ENCODE measurements around the gene CTDSPL2. TPM values are rescaled to one million over a fixed set of nuclear protein-coding genes. Genes with fewer than 3 reads are reported as not detected.
"Not testable (repeated sequence)": the region's sequence is repeated elsewhere in the genome, so short reads cannot be mapped to it uniquely, and the experiment has no call there.

CTDSPL2 gene
- total and polyA plus RNA-seq, 5 donors, result 4.8 to 25.7 (median 21.5) TPM

- no peak for DNase-seq
- no peak overlapping the region for H3K4me3 ChIP-seq (ENCODE audit: low read length)
- ATAC-seq, result no peak
- H3K27me3 ChIP-seq (ENCODE audit: control insufficient read depth, insufficient read depth), result no peaks in the 10 kb centered on the region
- H3K27ac ChIP-seq (ENCODE audit: low read length), result no peak overlapping the region
- WGBS, result 88% methylated on average over 3 of the region's 3 CpGs
- intact Hi-C loops (cut with DNase I), result no loop called here
- no peaks in the 10 kb centered on the region for H3K9me3 ChIP-seq (ENCODE audit: control insufficient read depth, low read length)
- H3K4me1 ChIP-seq (ENCODE audit: control insufficient read depth, insufficient read depth, low read length), result peaks cover 3% of the 10 kb centered on the region
Measured at GRCh38 chr15:44438402-44438801, 11.0 kb downstream of the CTDSPL2 start.

GRCh38 chr15:44441095-44441501 is 13.7 kb downstream of the CTDSPL2 start:
- ATAC-seq, result peak in 1 of 2 donors; percentile 14
- WGBS, result 61% methylated on average over 5 of the region's 5 CpGs
- intact Hi-C loops (cut with DNase I), result no loop called here

GRCh38 chr15:44443515-44443914 is 16.1 kb downstream of the CTDSPL2 start:
- Histone ChIP-seq H3K9me3 (ENCODE audit: control insufficient read depth, low read length) (no peaks in the 10 kb centered on the region), H3K27me3 (ENCODE audit: control insufficient read depth, insufficient read depth) (no peaks in the 10 kb centered on the region), H3K4me1 (ENCODE audit: control insufficient read depth, insufficient read depth, low read length) (peaks cover 3% of the 10 kb centered on the region), H3K4me3 (ENCODE audit: low read length) (no peak overlapping the region), H3K27ac (ENCODE audit: low read length) (no peak overlapping the region)
- intact Hi-C loops (cut with DNase I), result no loop called here
- ATAC-seq, result no peak
- 97% methylated on average over 3 of the region's 3 CpGs for WGBS
- no peak for DNase-seq

More at GRCh38 chr15:44441095-44441501, 13.7 kb downstream of the CTDSPL2 start:
- Histone ChIP-seq H3K27me3 (ENCODE audit: control insufficient read depth, insufficient read depth) (no peaks in the 10 kb centered on the region), H3K4me1 (ENCODE audit: control insufficient read depth, insufficient read depth, low read length) (peaks cover 3% of the 10 kb centered on the region), H3K4me3 (ENCODE audit: low read length) (no peak overlapping the region), H3K9me3 (ENCODE audit: control insufficient read depth, low read length) (no peaks in the 10 kb centered on the region), H3K27ac (ENCODE audit: low read length) (no peak overlapping the region)
- no peak for DNase-seq

GRCh38 chr15:44447772-44448376 is 20.4 kb downstream of the CTDSPL2 start:
- 96% methylated on average over 11 of the region's 11 CpGs for whole genome bisulfite sequencing
- Histone ChIP-seq H3K4me1 (ENCODE audit: control insufficient read depth, insufficient read depth, low read length) (no peaks in the 10 kb centered on the region), H3K4me3 (ENCODE audit: low read length) (no peak overlapping the region), H3K9me3 (ENCODE audit: control insufficient read depth, low read length) (no peaks in the 10 kb centered on the region), H3K27me3 (ENCODE audit: control insufficient read depth, insufficient read depth) (no peaks in the 10 kb centered on the region), H3K27ac (ENCODE audit: low read length) (no peak overlapping the region)
- ATAC-seq, result peak in 1 of 2 donors; percentile 22
- intact Hi-C loops (cut with DNase I), result no loop called here
- peak in 1 of 3 donors; percentile 32 for DNase-seq

GRCh38 chr15:44450172-44450571 is 22.7 kb downstream of the CTDSPL2 start:
- intact Hi-C loops (cut with DNase I), result no loop called here

GRCh38 chr15:44453578-44454283 is 26.3 kb downstream of the CTDSPL2 start:
- H3K9me3 ChIP-seq (ENCODE audit: control insufficient read depth, low read length); DNase-seq; intact Hi-C loops (cut with DNase I): not testable (repeated sequence)

More at GRCh38 chr15:44450172-44450571, 22.7 kb downstream of the CTDSPL2 start:
- no peak for DNase-seq
- H3K27ac ChIP-seq (ENCODE audit: low read length), result no peak overlapping the region
- ATAC-seq, result no peak
- WGBS, result 64% methylated on average over 1 of the region's 1 CpG
- H3K9me3 ChIP-seq (ENCODE audit: control insufficient read depth, low read length), result no peaks in the 10 kb centered on the region
- H3K27me3 ChIP-seq (ENCODE audit: control insufficient read depth, insufficient read depth), result no peaks in the 10 kb centered on the region
- H3K4me1 ChIP-seq (ENCODE audit: control insufficient read depth, insufficient read depth, low read length), result no peaks in the 10 kb centered on the region
- H3K4me3 ChIP-seq (ENCODE audit: low read length), result no peak overlapping the region

GRCh38 chr15:44458429-44458828 is 31.0 kb downstream of the CTDSPL2 start:
- Histone ChIP-seq H3K9me3 (ENCODE audit: control insufficient read depth, low read length) (no peaks in the 10 kb centered on the region), H3K27me3 (ENCODE audit: control insufficient read depth, insufficient read depth) (no peaks in the 10 kb centered on the region), H3K4me3 (ENCODE audit: low read length) (no peak overlapping the region), H3K4me1 (ENCODE audit: control insufficient read depth, insufficient read depth, low read length) (peaks cover 1% of the 10 kb centered on the region), H3K27ac (ENCODE audit: low read length) (no peak overlapping the region)
- DNase-seq, result no peak
- intact Hi-C loops (cut with DNase I), result no loop called here
- 71% methylated on average over 4 of the region's 4 CpGs for WGBS
- no peak for ATAC-seq

More at GRCh38 chr15:44453578-44454283, 26.3 kb downstream of the CTDSPL2 start:
- WGBS, result 96% methylated on average over 6 of the region's 6 CpGs
- not testable (repeated sequence) for H3K27me3 ChIP-seq (ENCODE audit: control insufficient read depth, insufficient read depth); H3K27ac ChIP-seq (ENCODE audit: low read length); H3K4me1 ChIP-seq (ENCODE audit: control insufficient read depth, insufficient read depth, low read length); H3K4me3 ChIP-seq (ENCODE audit: low read length); ATAC-seq

GRCh38 chr15:44468709-44469385 is 41.4 kb downstream of the CTDSPL2 start:
- 81% methylated on average over 3 of the region's 3 CpGs for WGBS
- intact Hi-C loops (cut with DNase I), result no loop called here
- Histone ChIP-seq H3K27ac (ENCODE audit: low read length) (no peak overlapping the region), H3K9me3 (ENCODE audit: control insufficient read depth, low read length) (no peaks in the 10 kb centered on the region), H3K27me3 (ENCODE audit: control insufficient read depth, insufficient read depth) (no peaks in the 10 kb centered on the region), H3K4me3 (ENCODE audit: low read length) (no peak overlapping the region), H3K4me1 (ENCODE audit: control insufficient read depth, insufficient read depth, low read length) (no peaks in the 10 kb centered on the region)
- ATAC-seq (no peak), DNase-seq (no peak)

GRCh38 chr15:44471885-44472455 is 44.5 kb downstream of the CTDSPL2 start:
- Histone ChIP-seq H3K4me1 (ENCODE audit: control insufficient read depth, insufficient read depth, low read length) (no peaks in the 10 kb centered on the region), H3K27me3 (ENCODE audit: control insufficient read depth, insufficient read depth) (no peaks in the 10 kb centered on the region), H3K9me3 (ENCODE audit: control insufficient read depth, low read length) (no peaks in the 10 kb centered on the region), H3K4me3 (ENCODE audit: low read length) (no peak overlapping the region), H3K27ac (ENCODE audit: low read length) (no peak overlapping the region)
- 95% methylated on average over 2 of the region's 2 CpGs for WGBS
- intact Hi-C loops (cut with DNase I), result no loop called here
- DNase-seq (no peak), ATAC-seq (no peak)

- Histone ChIP-seq H3K4me1 (ENCODE audit: control insufficient read depth, insufficient read depth, low read length) (no peaks in the 10 kb centered on the region), H3K27me3 (ENCODE audit: control insufficient read depth, insufficient read depth) (no peaks in the 10 kb centered on the region), H3K9me3 (ENCODE audit: control insufficient read depth, low read length) (no peaks in the 10 kb centered on the region), H3K4me3 (ENCODE audit: low read length) (no peak overlapping the region), H3K27ac (ENCODE audit: low read length) (no peak overlapping the region)
- intact Hi-C loops (cut with DNase I), result no loop called here
- ATAC-seq, result no peak
- DNase-seq, result no peak
- WGBS, result 95% methylated on average over 2 of the region's 2 CpGs
Measured at GRCh38 chr15:44479343-44479742, 51.9 kb downstream of the CTDSPL2 start.

- DNase-seq (no peak), ATAC-seq (no peak)
- Histone ChIP-seq H3K4me3 (ENCODE audit: low read length) (no peak overlapping the region), H3K4me1 (ENCODE audit: control insufficient read depth, insufficient read depth, low read length) (no peaks in the 10 kb centered on the region), H3K27ac (ENCODE audit: low read length) (no peak overlapping the region), H3K27me3 (ENCODE audit: control insufficient read depth, insufficient read depth) (no peaks in the 10 kb centered on the region), H3K9me3 (ENCODE audit: control insufficient read depth, low read length) (no peaks in the 10 kb centered on the region)
- 91% methylated on average over 2 of the region's 2 CpGs for WGBS
- intact Hi-C loops (cut with DNase I), result no loop called here
Measured at GRCh38 chr15:44482090-44482489, 54.7 kb downstream of the CTDSPL2 start.
